Activated CD4-positive, alpha-beta T cell treated with anti-CD3 and anti-CD28 coated beads, Interleukin-2, Interleukin-6, amounts not matched to agents 100 ng/mL and 50 ng/mL, durations not matched to agents 16 hours and 8 hours (primary cell): Measurements from ENCODE around the gene CXCR6.
A peak's percentile ranks its signal among the peaks of the same experiment; 100 is the strongest.

ENCODE experiments used
- DNase-seq: peaks from one replicate; pipeline ENCODE4 v3.0.0-alpha.2; 2020

The CXCR6 gene

GRCh38 chr3:45943207-45943846 lies at the start of gene CXCR6:
TSS of gene CXCR6 (plus strand) at chr3:45943464. CDS start at chr3:45946482, 3,018 bp downstream.
- peak; percentile 81 for DNase-seq

DNA sequence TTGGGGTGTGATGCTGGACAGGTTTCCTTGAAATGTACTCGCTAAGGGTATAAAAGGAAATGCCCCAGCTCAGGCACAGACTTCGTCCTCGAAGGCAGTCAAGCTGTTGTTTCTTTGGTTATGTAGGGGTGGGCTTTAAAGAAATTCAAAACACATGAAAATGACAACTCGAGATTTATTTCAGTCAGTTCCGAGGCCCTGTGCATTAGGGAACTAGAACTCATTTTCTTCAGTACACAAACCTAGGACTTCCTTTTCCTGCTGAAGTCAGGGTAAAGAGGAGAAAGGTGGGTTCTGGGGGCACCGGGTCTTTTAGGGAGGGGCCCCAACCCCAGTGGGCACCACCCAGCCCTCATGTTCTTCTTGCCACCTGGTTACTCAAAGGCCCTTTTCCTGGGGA lies 49.2 kb upstream of the CXCR6 start:
- DNase-seq: no peak

- no peak for DNase-seq
These were observed 47.4 kb upstream of the CXCR6 start for GRCh38 chr3:45895686-45896468.

GRCh38 chr3:45896956-45897355 lies 46.3 kb upstream of the CXCR6 start:
- no peak for DNase-seq

DNA sequence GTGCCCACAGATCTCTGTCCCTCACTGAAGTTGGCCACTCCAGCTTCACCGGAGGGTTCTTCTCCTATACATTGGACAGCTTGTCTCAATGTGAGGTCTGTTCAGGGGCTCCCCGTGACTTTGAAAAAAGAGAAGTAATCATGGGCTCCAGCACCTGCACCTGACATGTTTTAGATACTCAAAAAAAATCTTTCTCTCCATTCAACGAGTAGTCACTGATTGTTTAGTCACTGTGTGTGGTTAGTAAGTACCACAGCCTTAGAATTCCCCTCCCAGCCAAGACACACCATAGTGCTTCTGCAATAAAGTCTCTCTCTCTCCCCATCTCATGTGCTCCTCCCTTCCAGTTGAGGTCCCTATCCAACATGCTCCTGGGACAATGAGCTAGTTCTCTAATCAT lies 38.3 kb upstream of the CXCR6 start:
- no peak for DNase-seq

GRCh38 chr3:45905755-45906154 lies 37.5 kb upstream of the CXCR6 start:
- DNase-seq: no peak

DNA sequence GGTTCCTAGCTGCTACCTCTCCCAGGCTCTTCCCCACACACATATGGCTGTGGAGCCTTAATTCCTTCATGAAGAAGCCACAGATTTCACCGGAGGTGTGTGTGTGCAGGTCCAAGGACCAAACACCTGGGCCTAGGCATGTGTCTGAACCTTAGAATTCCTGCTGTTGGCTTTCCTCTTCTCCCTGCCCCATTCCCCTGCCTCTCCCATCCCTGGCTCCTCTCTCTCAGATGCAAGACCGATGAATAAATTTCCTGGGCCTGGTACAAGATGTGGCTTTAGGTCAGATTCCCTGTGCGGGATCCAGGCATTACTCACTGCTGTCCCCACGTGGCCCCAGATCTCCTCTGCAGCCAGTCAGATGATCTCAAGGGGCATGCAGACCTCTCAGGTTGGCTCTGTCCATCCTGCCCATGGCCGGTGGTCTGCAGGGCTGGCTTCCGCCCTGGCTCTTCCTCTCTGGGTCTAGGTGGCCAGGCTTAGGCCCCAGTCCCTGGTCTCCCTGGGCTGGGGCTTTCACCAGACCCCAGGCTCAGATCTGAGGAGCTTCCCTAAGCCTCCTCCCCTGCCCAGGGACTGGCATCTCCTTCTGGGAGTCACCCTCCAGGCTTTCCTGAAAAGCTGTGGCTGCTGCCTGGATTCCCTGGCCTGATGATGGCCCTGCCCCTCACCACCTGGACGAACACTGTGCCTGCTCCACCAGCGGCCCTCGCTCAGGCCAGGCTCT lies 36.4 kb upstream of the CXCR6 start:
- DNase-seq: no peak

DNA sequence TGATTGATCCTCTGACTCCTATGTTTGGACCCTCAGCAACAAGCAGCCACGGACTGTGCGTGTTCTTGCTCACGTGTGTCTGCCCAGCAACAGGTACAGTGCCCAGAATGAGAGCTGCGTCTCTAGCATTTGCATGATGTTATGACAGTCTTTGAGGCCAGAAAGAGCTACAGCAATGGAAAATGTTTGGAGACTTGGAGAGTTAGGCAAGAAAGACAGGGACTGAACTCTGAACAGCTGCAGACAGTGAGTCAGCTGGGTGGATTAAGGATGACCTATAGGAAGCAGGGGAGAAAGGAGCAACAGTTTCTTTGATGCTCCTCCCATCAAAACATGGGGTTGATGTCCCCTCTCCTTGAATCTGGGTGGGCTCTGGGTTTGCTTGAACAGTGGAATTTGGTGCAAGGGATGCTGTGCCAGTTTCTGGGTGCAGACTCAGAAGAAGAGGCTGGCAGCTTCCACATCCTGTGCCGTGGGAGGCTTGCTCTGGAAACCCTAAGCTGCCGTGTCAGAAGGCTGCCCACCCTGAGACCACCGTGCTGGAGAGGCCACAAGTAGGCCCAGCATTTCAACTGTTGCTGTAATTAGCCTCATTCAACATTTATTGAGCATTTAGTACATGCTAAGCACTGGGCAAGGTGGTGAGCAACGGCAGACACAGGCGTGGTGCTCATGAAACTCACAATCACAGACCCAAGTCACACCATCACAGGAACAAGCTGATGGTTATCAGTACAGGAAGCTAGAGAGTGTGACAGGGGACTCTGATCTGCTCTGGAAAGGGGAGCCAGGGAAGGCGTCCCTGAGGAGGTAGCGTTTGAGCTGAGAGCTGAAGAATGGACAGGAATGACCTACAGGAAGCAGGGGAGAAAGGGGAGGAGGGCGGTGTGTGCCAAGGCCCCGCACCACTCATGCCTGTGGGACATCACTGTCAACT lies 35.2 kb upstream of the CXCR6 start:
- peak; percentile 13 for DNase-seq

DNA sequence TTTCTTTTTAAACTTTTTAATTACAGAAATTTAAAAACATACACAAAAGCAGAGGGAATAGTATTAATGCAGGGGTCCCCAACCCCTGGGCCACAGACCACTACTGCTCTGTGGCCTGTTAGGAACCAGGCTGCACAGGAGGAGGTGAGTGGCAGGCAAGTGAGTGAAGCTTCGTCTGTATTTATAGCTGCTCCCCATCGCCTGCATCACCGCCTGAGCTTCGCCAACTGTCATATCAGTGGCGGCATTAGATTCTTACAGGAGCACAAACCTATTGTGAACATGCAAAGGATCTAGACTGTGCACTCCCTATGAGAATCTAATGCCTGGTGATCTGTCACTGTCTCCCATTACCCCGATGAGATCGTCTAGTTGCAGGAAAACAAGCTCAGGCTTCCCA lies 34.5 kb upstream of the CXCR6 start:
- DNase-seq: no peak

DNA sequence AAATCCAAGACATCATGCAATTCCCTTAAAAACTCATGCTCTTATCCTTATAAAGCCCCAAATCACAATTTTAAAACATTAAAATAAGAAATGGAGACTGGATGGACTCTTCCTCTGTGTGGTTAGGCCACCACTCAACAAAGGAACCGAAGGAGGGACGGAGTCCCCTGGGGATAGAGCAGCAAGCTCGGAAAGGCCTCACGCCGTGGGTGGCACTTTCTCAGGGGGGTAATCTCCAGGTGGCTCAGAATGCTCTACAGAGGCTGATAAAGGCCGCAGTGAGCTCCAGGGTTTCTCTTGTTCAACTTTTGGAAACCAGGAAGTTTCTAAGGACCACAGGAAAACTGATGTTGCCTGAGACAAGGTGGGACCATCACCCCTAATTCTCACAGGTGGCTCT lies 33.7 kb upstream of the CXCR6 start:
- no peak for DNase-seq

DNA sequence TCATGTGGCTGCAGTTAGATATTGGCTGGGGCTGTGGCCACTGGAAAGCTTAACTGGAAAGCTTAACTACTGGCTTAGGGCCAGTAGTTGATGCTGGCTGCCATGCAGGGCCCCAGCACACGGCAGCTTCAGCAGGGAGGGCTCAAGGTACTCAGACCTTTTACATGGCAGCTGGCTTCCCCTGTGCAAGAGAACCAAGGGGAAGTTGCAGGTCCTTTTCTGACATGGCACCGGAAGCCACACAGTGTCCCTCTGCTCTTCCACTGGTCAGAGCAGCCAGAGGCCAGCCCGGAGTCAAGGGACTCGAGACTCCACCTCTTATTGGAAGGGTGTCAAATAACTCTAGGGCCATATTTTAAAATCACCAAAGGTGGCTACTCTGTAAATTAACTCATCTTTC lies 32.4 kb upstream of the CXCR6 start:
- DNase-seq: no peak

GRCh38 chr3:45911511-45912226 lies 31.6 kb upstream of the CXCR6 start:
- no peak for DNase-seq

DNA sequence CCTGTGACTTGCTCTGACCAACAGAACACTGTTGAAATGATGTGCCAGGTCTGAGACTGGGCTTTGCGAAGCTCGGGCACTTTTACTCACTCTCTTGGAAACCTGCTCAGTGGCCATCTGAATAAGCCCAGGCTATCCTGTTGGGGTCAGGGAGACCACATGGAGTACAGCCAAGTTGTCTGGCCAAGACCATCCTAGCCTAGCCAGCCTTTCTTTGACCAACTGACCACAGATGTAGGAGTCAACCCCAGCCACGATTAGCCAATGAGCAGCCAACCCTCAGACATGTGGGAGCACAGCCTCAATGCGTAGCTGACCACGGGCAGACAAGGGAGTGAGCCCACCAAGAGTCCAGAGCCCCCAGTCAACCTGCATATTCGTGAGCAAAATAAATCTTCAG lies 30.8 kb upstream of the CXCR6 start:
- DNase-seq: no peak

DNA sequence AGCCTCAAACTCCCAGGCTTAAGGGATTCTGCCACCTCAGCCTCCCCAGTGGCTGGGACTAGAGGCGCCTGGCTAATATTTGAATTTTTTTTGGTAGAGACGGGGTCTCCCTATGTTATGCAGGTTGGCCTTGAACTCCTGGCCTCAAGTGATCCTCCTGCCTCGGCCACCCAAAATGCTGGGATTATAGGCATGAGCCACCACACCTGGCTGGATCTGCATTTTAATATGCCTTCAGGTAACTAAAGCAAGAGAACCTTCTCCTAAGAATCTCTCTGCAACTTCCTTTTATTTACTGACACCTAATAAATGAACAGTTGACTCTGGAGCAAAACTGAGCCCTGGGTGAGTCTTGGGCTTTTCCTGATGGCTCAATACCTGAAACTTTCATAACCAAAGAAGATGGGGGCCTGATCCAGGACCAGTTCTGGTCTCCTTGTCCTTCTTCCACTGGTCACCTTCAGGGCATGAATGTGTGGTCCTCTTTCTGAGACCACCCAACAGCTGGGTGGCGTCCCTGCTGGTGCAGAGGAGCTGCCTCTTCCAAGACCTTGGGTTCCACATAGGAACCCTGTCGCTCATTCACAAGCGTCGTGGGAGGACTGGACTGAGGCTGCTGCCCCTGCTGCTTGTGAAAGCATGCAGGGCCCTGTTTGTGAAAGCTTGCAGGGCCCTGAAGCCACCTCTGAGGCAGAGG lies 28.8 kb upstream of the CXCR6 start:
- DNase-seq: no peak

DNA sequence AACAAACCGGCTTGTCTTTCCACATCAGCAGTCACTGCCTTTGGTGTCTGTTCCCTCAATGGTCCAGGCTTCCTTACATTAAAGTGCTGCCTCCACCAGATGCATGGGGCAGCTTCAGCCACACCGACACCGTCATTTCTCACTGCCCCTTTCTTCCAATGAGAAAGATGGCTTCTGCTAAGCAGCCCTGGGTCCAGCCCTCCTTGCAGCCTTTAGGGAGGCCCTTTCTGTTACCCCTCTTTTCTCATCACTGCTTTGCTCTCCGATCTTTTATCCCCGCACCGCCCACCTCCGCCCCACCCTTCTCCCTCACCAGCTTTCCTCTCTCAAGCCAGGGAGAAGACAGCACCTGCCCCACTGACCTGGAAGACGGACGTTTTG lies 28.2 kb upstream of the CXCR6 start:
- no peak for DNase-seq

DNA sequence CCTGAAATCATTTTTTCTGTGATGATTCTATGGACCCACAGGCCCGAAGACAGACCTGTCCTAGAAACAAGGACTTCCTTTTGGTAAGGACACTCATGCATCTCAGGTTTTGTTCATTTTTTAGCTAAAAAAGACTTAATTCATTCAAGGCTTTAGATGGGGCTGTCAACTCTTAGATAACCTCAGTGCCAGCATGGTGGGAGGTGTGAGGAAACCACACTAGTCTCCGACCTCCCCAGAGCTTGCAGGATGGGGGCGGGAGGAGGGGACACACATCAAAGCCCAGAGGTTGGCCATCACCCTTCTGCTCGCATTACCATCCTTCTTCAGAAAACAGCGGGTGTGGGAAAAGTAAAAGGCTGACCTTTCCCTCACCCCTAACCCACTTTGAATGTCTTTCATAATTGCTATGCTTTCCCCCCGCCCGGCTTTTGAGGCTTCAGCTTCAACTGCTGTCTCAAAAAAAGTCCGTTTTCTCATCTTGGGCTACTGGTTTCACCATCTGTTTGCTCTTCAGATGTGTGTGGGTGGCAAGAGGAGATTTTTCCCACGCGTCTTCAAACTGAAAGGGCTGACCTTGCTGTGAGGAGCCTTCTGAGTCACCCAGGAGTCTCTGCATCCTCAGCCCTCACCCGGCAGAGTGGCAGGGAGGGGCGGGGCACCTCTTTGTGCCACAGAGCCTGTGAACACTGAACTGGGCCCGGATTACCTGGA lies 27.6 kb upstream of the CXCR6 start:
- DNase-seq: peak; percentile 91

GRCh38 chr3:45917146-45917898 lies 25.9 kb upstream of the CXCR6 start:
- no peak for DNase-seq

GRCh38 chr3:45921158-45922038 lies 21.9 kb upstream of the CXCR6 start:
- no peak for DNase-seq

DNA sequence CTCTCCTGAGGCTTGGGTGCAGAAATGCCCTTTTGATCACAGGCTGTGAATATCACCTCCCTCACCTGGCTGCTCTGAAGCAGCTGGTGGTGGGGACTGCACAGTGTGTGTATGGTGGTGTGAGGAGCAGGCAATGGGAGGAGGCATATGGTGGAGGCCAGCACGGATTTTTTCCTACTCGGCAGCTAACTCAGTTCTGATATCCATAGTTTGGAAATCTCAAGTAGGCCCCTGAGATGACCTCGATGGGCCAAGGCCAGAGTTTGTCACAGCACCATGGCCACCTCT lies 21.3 kb upstream of the CXCR6 start:
- no peak for DNase-seq
